ENCODE measurements around the gene CFHR2.
"Not testable (repeated sequence)": the region's sequence is repeated elsewhere in the genome, so short reads cannot be mapped to it uniquely, and the experiment has no call there.

CFHR2 gene

GRCh38 chr1:196954778-196955177 is 11.2 kb downstream of the CFHR2 start:
- no peaks in the 10 kb centered on the region for H3K9me3 ChIP-seq (ENCODE audit: control insufficient read depth, insufficient read depth, low read depth, low read length)
- H3K9ac ChIP-seq (ENCODE audit: low read length), result no peak overlapping the region
- H3K27ac ChIP-seq (ENCODE audit: low read depth, low read length), result no peak overlapping the region
- no peaks in the 10 kb centered on the region for H3K27me3 ChIP-seq (ENCODE audit: control insufficient read depth, insufficient read depth, low read length)
- no peak overlapping the region for H3K4me3 ChIP-seq (ENCODE audit: low read depth, low read length)
- no peaks in the 10 kb centered on the region for H3K4me1 ChIP-seq (ENCODE audit: control insufficient read depth, insufficient read depth, low read length)
- H3K36me3 ChIP-seq (ENCODE audit: control insufficient read depth, insufficient read depth, low read length), result no peaks in the 10 kb centered on the region

GRCh38 chr1:196955926-196956325 is 12.4 kb downstream of the CFHR2 start:
- Histone ChIP-seq H3K27ac (ENCODE audit: low read depth, low read length) (no peak overlapping the region), H3K36me3 (ENCODE audit: control insufficient read depth, insufficient read depth, low read length) (no peaks in the 10 kb centered on the region), H3K4me3 (ENCODE audit: low read depth, low read length) (no peak overlapping the region), H3K9ac (ENCODE audit: low read length) (no peak overlapping the region), H3K9me3 (ENCODE audit: control insufficient read depth, insufficient read depth, low read depth, low read length) (no peaks in the 10 kb centered on the region), H3K4me1 (ENCODE audit: control insufficient read depth, insufficient read depth, low read length) (no peaks in the 10 kb centered on the region), H3K27me3 (ENCODE audit: control insufficient read depth, insufficient read depth, low read length) (no peaks in the 10 kb centered on the region)

GRCh38 chr1:196960854-196961253 is 17.3 kb downstream of the CFHR2 start:
- Histone ChIP-seq H3K4me1 (ENCODE audit: control insufficient read depth, insufficient read depth, low read length) (no peaks in the 10 kb centered on the region), H3K9me3 (ENCODE audit: control insufficient read depth, insufficient read depth, low read depth, low read length) (no peaks in the 10 kb centered on the region), H3K27ac (ENCODE audit: low read depth, low read length) (no peak overlapping the region), H3K4me3 (ENCODE audit: low read depth, low read length) (no peak overlapping the region), H3K27me3 (ENCODE audit: control insufficient read depth, insufficient read depth, low read length) (no peaks in the 10 kb centered on the region), H3K36me3 (ENCODE audit: control insufficient read depth, insufficient read depth, low read length) (no peaks in the 10 kb centered on the region), H3K9ac (ENCODE audit: low read length) (no peak overlapping the region)

GRCh38 chr1:196970182-196970581 is 26.6 kb downstream of the CFHR2 start:
- no peak overlapping the region for H3K4me3 ChIP-seq (ENCODE audit: low read depth, low read length)
- no peaks in the 10 kb centered on the region for H3K4me1 ChIP-seq (ENCODE audit: control insufficient read depth, insufficient read depth, low read length)
- H3K9me3 ChIP-seq (ENCODE audit: control insufficient read depth, insufficient read depth, low read depth, low read length), result no peaks in the 10 kb centered on the region
- H3K9ac ChIP-seq (ENCODE audit: low read length), result no peak overlapping the region
- no peaks in the 10 kb centered on the region for H3K36me3 ChIP-seq (ENCODE audit: control insufficient read depth, insufficient read depth, low read length)
- H3K27me3 ChIP-seq (ENCODE audit: control insufficient read depth, insufficient read depth, low read length), result no peaks in the 10 kb centered on the region
- no peak overlapping the region for H3K27ac ChIP-seq (ENCODE audit: low read depth, low read length)

GRCh38 chr1:196976278-196976677 is 32.7 kb downstream of the CFHR2 start:
- H3K4me1 ChIP-seq (ENCODE audit: control insufficient read depth, insufficient read depth, low read length), result no peaks in the 10 kb centered on the region
- H3K4me3 ChIP-seq (ENCODE audit: low read depth, low read length), result no peak overlapping the region
- H3K36me3 ChIP-seq (ENCODE audit: control insufficient read depth, insufficient read depth, low read length), result no peaks in the 10 kb centered on the region
- H3K9me3 ChIP-seq (ENCODE audit: control insufficient read depth, insufficient read depth, low read depth, low read length), result no peaks in the 10 kb centered on the region
- no peak overlapping the region for H3K9ac ChIP-seq (ENCODE audit: low read length)
- no peaks in the 10 kb centered on the region for H3K27me3 ChIP-seq (ENCODE audit: control insufficient read depth, insufficient read depth, low read length)
- no peak overlapping the region for H3K27ac ChIP-seq (ENCODE audit: low read depth, low read length)

- H3K4me3 ChIP-seq (ENCODE audit: low read depth, low read length), result no peak within 1 kb of the TSS
These were observed 33.7 kb downstream of the CFHR2 start, which contains the start of gene CFHR5 for GRCh38 chr1:196977278-196977677. CFHR5 (plus strand) TSS chr1:196977556; CDS start chr1:196977665, 109 bp downstream.

GRCh38 chr1:196980859-196981258 is 37.3 kb downstream of the CFHR2 start:
- Histone ChIP-seq H3K27me3 (ENCODE audit: control insufficient read depth, insufficient read depth, low read length) (no peaks in the 10 kb centered on the region), H3K9me3 (ENCODE audit: control insufficient read depth, insufficient read depth, low read depth, low read length) (no peaks in the 10 kb centered on the region), H3K4me3 (ENCODE audit: low read depth, low read length) (no peak overlapping the region), H3K9ac (ENCODE audit: low read length) (no peak overlapping the region), H3K36me3 (ENCODE audit: control insufficient read depth, insufficient read depth, low read length) (no peaks in the 10 kb centered on the region), H3K4me1 (ENCODE audit: control insufficient read depth, insufficient read depth, low read length) (no peaks in the 10 kb centered on the region), H3K27ac (ENCODE audit: low read depth, low read length) (no peak overlapping the region)

More at GRCh38 chr1:196977278-196977677, 33.7 kb downstream of the CFHR2 start, which contains the start of gene CFHR5:
- Histone ChIP-seq H3K4me1 (ENCODE audit: control insufficient read depth, insufficient read depth, low read length) (no peaks in the 10 kb centered on the region), H3K27ac (ENCODE audit: low read depth, low read length) (no peak within 1 kb of the TSS), H3K9ac (ENCODE audit: low read length) (no peak within 1 kb of the TSS), H3K9me3 (ENCODE audit: control insufficient read depth, insufficient read depth, low read depth, low read length) (no peaks in the 10 kb centered on the region), H3K36me3 (ENCODE audit: control insufficient read depth, insufficient read depth, low read length) (no peaks in the 10 kb centered on the region), H3K27me3 (ENCODE audit: control insufficient read depth, insufficient read depth, low read length) (no peaks in the 10 kb centered on the region)

GRCh38 chr1:196982247-196982646 is 38.7 kb downstream of the CFHR2 start:
- H3K4me1 ChIP-seq (ENCODE audit: control insufficient read depth, insufficient read depth, low read length); H3K9ac ChIP-seq (ENCODE audit: low read length); H3K27me3 ChIP-seq (ENCODE audit: control insufficient read depth, insufficient read depth, low read length); H3K9me3 ChIP-seq (ENCODE audit: control insufficient read depth, insufficient read depth, low read depth, low read length); H3K36me3 ChIP-seq (ENCODE audit: control insufficient read depth, insufficient read depth, low read length); H3K27ac ChIP-seq (ENCODE audit: low read depth, low read length); H3K4me3 ChIP-seq (ENCODE audit: low read depth, low read length): not testable (repeated sequence)

- H3K4me3 ChIP-seq (ENCODE audit: low read depth, low read length), result peak overlapping the region; percentile 45
- not testable (repeated sequence) for H3K9me3 ChIP-seq (ENCODE audit: control insufficient read depth, insufficient read depth, low read depth, low read length); H3K27me3 ChIP-seq (ENCODE audit: control insufficient read depth, insufficient read depth, low read length); H3K36me3 ChIP-seq (ENCODE audit: control insufficient read depth, insufficient read depth, low read length)
- 0 out of 2 replicates have a peak overlapping the region, but pooled peaks have one; percentile 48 for H3K27ac ChIP-seq (ENCODE audit: low read depth, low read length)
- peaks cover 12% of the 10 kb centered on the region for H3K4me1 ChIP-seq (ENCODE audit: control insufficient read depth, insufficient read depth, low read length)
- peak overlapping the region; percentile 50 for H3K9ac ChIP-seq (ENCODE audit: low read length)
These were observed 48.5 kb downstream of the CFHR2 start for GRCh38 chr1:196991919-196992651.

GRCh38 chr1:196993916-196994315 is 50.4 kb downstream of the CFHR2 start:
- Histone ChIP-seq H3K9me3 (ENCODE audit: control insufficient read depth, insufficient read depth, low read depth, low read length) (no peaks in the 10 kb centered on the region), H3K27me3 (ENCODE audit: control insufficient read depth, insufficient read depth, low read length) (no peaks in the 10 kb centered on the region), H3K27ac (ENCODE audit: low read depth, low read length) (no peak overlapping the region), H3K36me3 (ENCODE audit: control insufficient read depth, insufficient read depth, low read length) (no peaks in the 10 kb centered on the region), H3K4me3 (ENCODE audit: low read depth, low read length) (no peak overlapping the region), H3K4me1 (ENCODE audit: control insufficient read depth, insufficient read depth, low read length) (peaks cover 12% of the 10 kb centered on the region), H3K9ac (ENCODE audit: low read length) (no peak overlapping the region)

GRCh38 chr1:196997423-196997822 is 53.9 kb downstream of the CFHR2 start:
- no peak overlapping the region for H3K27ac ChIP-seq (ENCODE audit: low read depth, low read length)
- H3K27me3 ChIP-seq (ENCODE audit: control insufficient read depth, insufficient read depth, low read length), result no peaks in the 10 kb centered on the region
- H3K9ac ChIP-seq (ENCODE audit: low read length), result no peak overlapping the region
- no peaks in the 10 kb centered on the region for H3K9me3 ChIP-seq (ENCODE audit: control insufficient read depth, insufficient read depth, low read depth, low read length)
- no peak overlapping the region for H3K4me3 ChIP-seq (ENCODE audit: low read depth, low read length)
- H3K4me1 ChIP-seq (ENCODE audit: control insufficient read depth, insufficient read depth, low read length), result peaks cover 3% of the 10 kb centered on the region
- H3K36me3 ChIP-seq (ENCODE audit: control insufficient read depth, insufficient read depth, low read length), result no peaks in the 10 kb centered on the region
